RWPE2 (cell line): ENCODE results near the gene IGFBP5.

ENCODE experiments used
- ATAC-seq: fragments of 200-7000 bp; cut with Tn5 transposase; 3 replicates; pipeline ENCODE4 v1.9.1; 2021; ENCODE audit warnings: low read depth
- DNase-seq: peaks from one replicate; pipeline ENCODE4 v3.0.0-alpha.2; 2020; ENCODE audit warnings: low spot score
- H3K27ac ChIP-seq: fragments of 450-650 bp; 2 replicates; pipeline ENCODE4 v1.5.1; 2017; ENCODE audit warnings: mild to moderate bottlenecking; ENCODE audit not compliant: poor library complexity, severe bottlenecking
- H3K27me3 ChIP-seq: fragments of 250-450 bp; sonication (Bioruptor Pico); 2 replicates; pipeline ENCODE4 v1.5.1; 2021; ENCODE audit warnings: mild to moderate bottlenecking, moderate library complexity; ENCODE audit not compliant: insufficient read depth, poor library complexity, severe bottlenecking
- H3K36me3 ChIP-seq: fragments of 250-450 bp; sonication (Bioruptor Pico); 2 replicates; pipeline ENCODE4 v1.5.1; 2020; ENCODE audit warnings: low read depth, mild to moderate bottlenecking, moderate library complexity
- H3K4me1 ChIP-seq: fragments of 250-450 bp; sonication (Bioruptor Pico); 2 replicates; pipeline ENCODE4 v1.5.1; 2021; ENCODE audit warnings: mild to moderate bottlenecking, moderate library complexity; ENCODE audit not compliant: insufficient read depth, poor library complexity, severe bottlenecking
- H3K4me3 ChIP-seq: fragments of 250-450 bp; sonication (Bioruptor Pico); 2 replicates; pipeline ENCODE4 v1.5.1; 2021; ENCODE audit warnings: mild to moderate bottlenecking, moderate library complexity; ENCODE audit not compliant: severe bottlenecking
- H3K9me3 ChIP-seq: fragments of 250-450 bp; sonication (Bioruptor Pico); 2 replicates; pipeline ENCODE4 v1.5.1; 2021; ENCODE audit warnings: mild to moderate bottlenecking, moderate library complexity; ENCODE audit not compliant: severe bottlenecking
- CTCF ChIP-seq: fragments of 450-650 bp; IDR thresholded peaks from one replicate; pipeline ENCODE4 v1.5.1; 2017; ENCODE audit warnings: mild to moderate bottlenecking, moderate library complexity; ENCODE audit not compliant: poor library complexity, severe bottlenecking

Gene IGFBP5

GRCh38 chr2:216724190-216724589, 28.8 kb upstream of the IGFBP5 start:
- Histone ChIP-seq H3K27ac (no peak overlapping the region), H3K27me3 (no peaks in the 10 kb centered on the region), H3K4me1 (no peaks in the 10 kb centered on the region), H3K4me3 (no peak overlapping the region), H3K36me3 (no peaks in the 10 kb centered on the region), H3K9me3 (no peaks in the 10 kb centered on the region)
- peak; percentile 51; the same call in 1 of the 3 replicates for ATAC-seq
- TF ChIP-seq CTCF: no peak
- no peak for DNase-seq

GRCh38 chr2:216721141-216721540, 25.8 kb upstream of the IGFBP5 start:
- H3K27ac ChIP-seq: no peak overlapping the region
- no peak overlapping the region for H3K4me3 ChIP-seq
- ATAC-seq: no peak
- H3K4me1 ChIP-seq: peaks cover 14% of the 10 kb centered on the region
- no peaks in the 10 kb centered on the region for H3K9me3 ChIP-seq
- no peaks in the 10 kb centered on the region for H3K36me3 ChIP-seq
- TF ChIP-seq CTCF: no peak
- DNase-seq: no peak
- no peaks in the 10 kb centered on the region for H3K27me3 ChIP-seq

- DNase-seq (no peak), ATAC-seq (no peak)
- Histone ChIP-seq H3K27ac (no peak overlapping the region), H3K4me1 (peaks cover 14% of the 10 kb centered on the region), H3K36me3 (no peaks in the 10 kb centered on the region), H3K9me3 (no peaks in the 10 kb centered on the region), H3K4me3 (no peak overlapping the region), H3K27me3 (no peaks in the 10 kb centered on the region)
- TF ChIP-seq CTCF: no peak
Measured at GRCh38 chr2:216720722-216721121, 25.4 kb upstream of the IGFBP5 start.

GRCh38 chr2:216717907-216718615, 22.7 kb upstream of the IGFBP5 start:
- Histone ChIP-seq H3K36me3 (no peaks in the 10 kb centered on the region), H3K27me3 (no peaks in the 10 kb centered on the region), H3K9me3 (no peaks in the 10 kb centered on the region), H3K4me3 (no peak overlapping the region), H3K27ac (peak overlapping the region; percentile 20), H3K4me1 (peaks cover 37% of the 10 kb centered on the region)
- no peak for DNase-seq
- ATAC-seq: no peak
- no peak for TF ChIP-seq CTCF

GRCh38 chr2:216717491-216717901, 22.1 kb upstream of the IGFBP5 start:
- Histone ChIP-seq H3K27me3 (no peaks in the 10 kb centered on the region), H3K9me3 (no peaks in the 10 kb centered on the region), H3K27ac (peak overlapping the region; percentile 20), H3K4me3 (no peak overlapping the region), H3K36me3 (no peaks in the 10 kb centered on the region), H3K4me1 (peaks cover 37% of the 10 kb centered on the region)
- DNase-seq (no peak), ATAC-seq (peak; percentile 61)
- TF ChIP-seq CTCF: no peak
